Mesendoderm (in vitro differentiated cells): ENCODE data around the gene FIBCD1.

Experiments used
- DNase-seq: peaks from one replicate; pipeline ENCODE4 v3.0.0; 2013
- H2AK5ac ChIP-seq: 2 replicates; pipeline ENCODE4 v1.6.1; 2013; ENCODE audit warnings: low read length, inconsistent platforms
- H2BK120ac ChIP-seq: 2 replicates; pipeline ENCODE4 v1.6.1; 2013; ENCODE audit warnings: low read depth, mild to moderate bottlenecking, low read length, moderate library complexity, mixed read lengths
- H2BK15ac ChIP-seq: replicated peaks from 2 replicates; pipeline ENCODE4 v1.6.1; 2013; ENCODE audit warnings: low read depth, mild to moderate bottlenecking, moderate library complexity
- H2BK5ac ChIP-seq: 2 replicates; pipeline ENCODE4 v1.6.1; 2013; ENCODE audit warnings: low read length, inconsistent platforms
- H3K18ac ChIP-seq: 2 replicates; pipeline ENCODE4 v1.6.1; 2013; ENCODE audit warnings: mild to moderate bottlenecking, low read length, mixed read lengths
- H3K23ac ChIP-seq: one replicate; pipeline ENCODE4 v1.6.1; 2013; ENCODE audit warnings: low read length
- H3K27ac ChIP-seq: 2 replicates; pipeline ENCODE4 v1.5.1; 2013; ENCODE audit warnings: low read depth, mild to moderate bottlenecking, inconsistent platforms, low read length, moderate library complexity
- H3K27me3 ChIP-seq: 2 replicates; pipeline ENCODE4 v1.6.1; 2013; ENCODE audit warnings: low read length, control low read depth, mild to moderate bottlenecking, inconsistent platforms; ENCODE audit not compliant: insufficient read depth, poor library complexity
- H3K36me3 ChIP-seq: 2 replicates; pipeline ENCODE4 v1.6.1; 2013; ENCODE audit warnings: low read length, inconsistent platforms; ENCODE audit not compliant: control insufficient read depth, insufficient read depth
- H3K4ac ChIP-seq: one replicate; pipeline ENCODE4 v1.6.1; 2013; ENCODE audit warnings: low read depth, mild to moderate bottlenecking, low read length, moderate library complexity
- H3K4me1 ChIP-seq: 2 replicates; pipeline ENCODE4 v1.6.1; 2013; ENCODE audit warnings: low read depth, low read length, inconsistent platforms; ENCODE audit not compliant: control insufficient read depth
- H3K4me2 ChIP-seq: 2 replicates; pipeline ENCODE4 v1.6.1; 2013; ENCODE audit warnings: low read length
- H3K4me3 ChIP-seq: 2 replicates; pipeline ENCODE4 v1.5.1; 2013; ENCODE audit warnings: mild to moderate bottlenecking, low read length
- H3K56ac ChIP-seq: one replicate; pipeline ENCODE4 v1.6.1; 2013; ENCODE audit warnings: low read length
- H3K79me1 ChIP-seq: 2 replicates; pipeline ENCODE4 v1.6.1; 2013; ENCODE audit warnings: low read length, inconsistent platforms
- H3K79me2 ChIP-seq: 2 replicates; pipeline ENCODE4 v1.6.1; 2013; ENCODE audit warnings: mild to moderate bottlenecking, low read length; ENCODE audit not compliant: control insufficient read depth, insufficient read depth
- H3K9ac ChIP-seq: 2 replicates; pipeline ENCODE4 v1.6.1; 2013; ENCODE audit warnings: low read length, inconsistent platforms
- H4K5ac ChIP-seq: one replicate; pipeline ENCODE4 v1.6.1; 2013; ENCODE audit warnings: low read length
- H4K8ac ChIP-seq: one replicate; pipeline ENCODE4 v1.6.1; 2013; ENCODE audit warnings: low read depth, mild to moderate bottlenecking, control low read depth, low read length, moderate library complexity
- WGBS: extraction: QIAGEN DNeasy Blood & Tissue Kit; methylation state at CpG from one replicate; pipeline ENCODE4 v1.1.7; 2013; ENCODE audit warnings: low lambda C conversion rate, missing lambda C conversion rate; ENCODE audit not compliant: insufficient coverage; ENCODE audit errors: extremely low coverage; 5-methylcytosine and 5-hydroxymethylcytosine counted together

The FIBCD1 gene

DNA sequence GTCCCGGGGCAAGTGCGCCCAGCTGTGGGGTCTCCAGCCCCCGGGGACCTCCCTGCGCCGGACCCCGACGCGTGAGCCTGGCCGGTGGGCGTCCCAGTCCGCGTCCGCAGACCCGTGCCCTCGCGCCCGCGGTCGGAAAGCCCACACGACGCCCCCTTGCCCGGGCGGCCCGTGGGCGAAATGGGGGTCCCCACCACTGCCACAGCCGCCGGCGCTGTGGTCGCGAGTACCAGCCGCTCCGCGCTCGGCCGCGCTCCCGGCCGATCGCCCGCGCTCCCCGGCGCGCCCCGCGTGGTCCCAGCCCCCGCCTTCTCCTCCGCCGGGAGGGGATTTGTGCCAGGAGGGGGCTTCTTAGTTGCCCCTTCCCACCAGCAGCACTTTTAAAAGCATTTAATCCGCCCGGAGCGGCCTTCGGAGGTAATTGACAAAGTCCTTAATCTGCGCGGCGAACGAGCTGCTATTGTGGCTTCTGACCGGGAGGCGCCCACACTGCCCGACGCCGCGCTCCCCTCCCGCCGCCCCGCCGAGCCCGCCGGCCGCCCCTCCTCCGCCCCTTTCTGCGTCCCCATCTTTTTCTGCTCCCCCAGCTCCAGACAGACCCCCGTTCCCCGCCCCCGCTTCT lies 469 bp upstream of the FIBCD1 start:
- no CpG with 5 or more reads among the region's 75 CpGs for WGBS

DNA sequence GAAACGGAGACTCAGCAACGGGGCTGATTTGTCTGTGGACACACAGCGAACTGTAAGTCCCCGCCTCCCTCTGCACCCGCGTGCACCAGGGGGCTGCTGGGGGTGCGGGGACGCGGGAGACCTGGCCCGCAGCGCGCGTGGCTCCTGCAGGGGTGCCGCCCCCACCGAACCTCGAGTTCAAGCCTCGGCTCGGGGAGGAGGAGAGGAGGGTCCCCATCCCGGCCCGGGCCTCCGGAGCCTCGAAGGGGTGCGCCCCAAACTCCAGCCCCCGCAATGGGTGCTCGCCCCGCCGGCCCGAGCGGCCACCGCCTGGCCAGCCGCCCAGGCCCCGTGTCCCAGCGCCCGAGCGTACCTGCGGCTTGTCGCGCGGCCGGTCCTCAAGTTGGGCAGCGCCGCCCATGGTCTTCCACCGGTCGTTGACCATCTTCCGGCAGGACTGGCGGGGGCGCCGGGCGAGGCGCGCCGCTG lies 829 bp downstream of the FIBCD1 start:
- Histone ChIP-seq H2BK15ac (no peak overlapping the region), H3K4me2 (peak overlapping the region; percentile 61), H3K36me3 (no peaks in the 10 kb centered on the region), H3K4me3 (peak overlapping the region; percentile 59), H3K27ac (no peak overlapping the region), H3K4me1 (peaks cover 4% of the 10 kb centered on the region), H2BK120ac (no peak overlapping the region), H2AK5ac (peak overlapping the region; percentile 45), H3K56ac (peak overlapping the region; percentile 80), H3K27me3 (peaks cover 10% of the 10 kb centered on the region), H3K79me2 (no peaks in the 10 kb centered on the region), H3K18ac (peak overlapping the region; percentile 12), H3K4ac (no peak overlapping the region), H3K79me1 (no peaks in the 10 kb centered on the region), H2BK5ac (no peak overlapping the region), H3K23ac (no peak overlapping the region), H4K8ac (no peak overlapping the region), H3K9ac (peak overlapping the region; percentile 69), H4K5ac (no peak overlapping the region)
- no CpG with 5 or more reads among the region's 52 CpGs for WGBS
- no peak for DNase-seq

More for the DNA sequence above, 469 bp upstream of the FIBCD1 start:
- Histone ChIP-seq H2BK15ac (no peak overlapping the region), H2BK120ac (no peak overlapping the region), H2BK5ac (no peak overlapping the region), H3K4ac (peak overlapping the region; percentile 25), H3K27ac (no peak overlapping the region), H3K27me3 (peaks cover 10% of the 10 kb centered on the region), H3K23ac (peak overlapping the region; percentile 24), H3K56ac (peak overlapping the region; percentile 80), H3K9ac (peak overlapping the region; percentile 41), H4K5ac (no peak overlapping the region), H3K18ac (no peak overlapping the region), H2AK5ac (no peak overlapping the region), H3K4me1 (peaks cover 4% of the 10 kb centered on the region), H3K79me2 (no peaks in the 10 kb centered on the region), H3K4me2 (peak overlapping the region; percentile 85), H3K4me3 (peak overlapping the region; percentile 23), H3K79me1 (no peaks in the 10 kb centered on the region), H3K36me3 (no peaks in the 10 kb centered on the region), H4K8ac (no peak overlapping the region)
- DNase-seq = peak; percentile 46

DNA sequence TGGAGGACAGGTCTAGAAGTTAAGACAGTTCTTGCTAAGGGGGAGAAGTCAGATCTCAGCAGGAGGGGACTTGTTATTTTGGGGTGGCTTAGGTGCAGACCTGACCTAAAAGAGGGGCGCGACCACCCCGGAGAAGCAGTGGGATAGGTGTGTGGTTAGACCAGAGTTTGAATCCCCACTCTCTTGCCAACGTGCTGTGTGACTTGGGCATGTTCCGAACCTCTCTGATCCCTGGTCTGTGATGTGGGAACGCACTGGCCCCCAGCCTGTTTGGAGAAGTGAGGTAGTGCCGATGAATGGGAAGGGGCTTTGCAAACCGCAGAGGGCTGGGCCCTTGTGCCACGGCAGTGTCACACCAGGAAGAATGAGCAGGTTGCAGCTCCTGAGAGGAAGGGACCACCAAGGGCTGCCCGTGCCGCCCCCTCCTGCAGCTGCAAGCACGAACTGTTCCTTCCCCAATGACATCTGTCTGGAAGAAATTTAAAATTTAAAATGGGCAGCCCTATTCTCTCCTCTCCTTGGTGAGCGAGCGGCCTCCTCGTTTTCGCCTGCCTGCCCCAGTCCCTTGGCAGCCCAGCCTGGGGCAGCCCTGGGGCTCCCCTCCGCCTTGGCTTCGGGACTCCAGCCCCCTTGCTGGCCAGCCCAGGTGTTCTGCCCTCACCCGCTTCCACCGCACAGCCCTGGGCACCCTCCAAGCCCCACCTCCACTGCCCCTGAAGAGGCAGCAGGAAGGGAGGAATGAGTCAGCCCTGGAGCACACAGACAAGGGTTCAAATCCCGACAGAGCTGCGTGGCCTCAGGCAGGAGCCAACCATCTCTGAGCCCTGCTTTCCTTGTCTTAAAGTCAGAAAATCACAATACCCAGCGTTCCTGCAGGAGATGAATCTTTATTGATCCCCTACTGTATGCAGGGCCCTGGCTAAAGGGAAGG lies 1.6 kb downstream of the FIBCD1 start:
- Histone ChIP-seq H2BK5ac (no peak overlapping the region), H3K18ac (no peak overlapping the region), H4K5ac (no peak overlapping the region), H3K4me2 (no peak overlapping the region), H2BK15ac (no peak overlapping the region), H3K56ac (peak overlapping the region; percentile 80), H3K4ac (no peak overlapping the region), H3K79me1 (no peaks in the 10 kb centered on the region), H3K27ac (no peak overlapping the region), H3K4me1 (peaks cover 6% of the 10 kb centered on the region), H3K79me2 (no peaks in the 10 kb centered on the region), H3K36me3 (no peaks in the 10 kb centered on the region), H4K8ac (no peak overlapping the region), H2AK5ac (peak overlapping the region; percentile 45), H3K27me3 (peaks cover 10% of the 10 kb centered on the region), H3K9ac (no peak overlapping the region), H2BK120ac (no peak overlapping the region), H3K23ac (peak overlapping the region; percentile 45), H3K4me3 (no peak overlapping the region)
- DNase-seq = no peak
- WGBS = no CpG with 5 or more reads among the region's 23 CpGs

DNA sequence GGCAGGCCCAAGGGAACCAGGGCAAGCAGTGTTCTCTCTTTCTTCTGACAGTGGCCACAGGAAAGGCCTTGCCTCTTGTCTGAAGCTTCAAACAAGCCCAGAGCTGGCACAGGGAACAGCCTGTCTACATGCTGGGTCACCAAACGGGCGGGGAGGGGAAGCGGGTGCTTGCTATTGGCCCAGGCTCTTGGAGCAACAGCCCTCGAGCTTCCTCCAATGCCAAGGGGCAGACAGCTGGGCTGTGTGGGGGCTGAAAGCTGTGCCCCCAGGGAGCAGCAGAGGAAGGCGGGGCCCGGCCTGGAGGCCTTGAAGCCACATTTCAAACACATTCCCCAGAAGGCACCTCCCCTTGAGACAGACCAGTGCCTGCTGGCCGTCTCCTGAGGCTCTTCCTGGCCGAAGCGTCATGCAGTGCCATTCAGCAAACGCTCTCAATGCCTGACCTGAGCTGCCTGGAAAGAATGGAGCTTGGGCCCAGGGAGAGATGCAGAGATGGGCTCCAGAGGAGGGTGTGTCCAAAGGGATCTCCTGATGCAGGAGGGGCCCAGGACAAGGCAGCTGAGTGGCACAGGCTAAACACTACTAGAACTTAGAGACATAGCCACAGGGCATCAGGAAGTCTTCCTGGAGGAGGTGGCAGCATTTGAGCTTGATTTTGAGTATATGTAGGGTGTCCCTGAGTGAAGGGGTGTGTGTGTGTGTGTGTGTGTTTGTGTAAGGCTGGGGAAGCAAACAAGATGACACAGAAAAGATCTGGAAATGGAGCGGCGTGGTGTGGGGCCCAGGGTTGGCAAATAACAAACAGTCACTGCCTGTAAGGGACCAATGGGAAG lies 2.5 kb downstream of the FIBCD1 start:
- Histone ChIP-seq H3K23ac (no peak overlapping the region), H3K27ac (no peak overlapping the region), H2BK5ac (no peak overlapping the region), H3K4ac (no peak overlapping the region), H3K79me2 (no peaks in the 10 kb centered on the region), H3K18ac (no peak overlapping the region), H3K56ac (peak overlapping the region; percentile 57), H2BK120ac (no peak overlapping the region), H2AK5ac (no peak overlapping the region), H3K9ac (no peak overlapping the region), H2BK15ac (no peak overlapping the region), H3K36me3 (no peaks in the 10 kb centered on the region), H3K79me1 (no peaks in the 10 kb centered on the region), H4K8ac (no peak overlapping the region), H3K4me3 (no peak overlapping the region), H3K4me1 (peaks cover 6% of the 10 kb centered on the region), H3K27me3 (peaks cover 10% of the 10 kb centered on the region), H3K4me2 (no peak overlapping the region), H4K5ac (no peak overlapping the region)
- no CpG with 5 or more reads among the region's 12 CpGs for WGBS
- peak; percentile 94 for DNase-seq

DNA sequence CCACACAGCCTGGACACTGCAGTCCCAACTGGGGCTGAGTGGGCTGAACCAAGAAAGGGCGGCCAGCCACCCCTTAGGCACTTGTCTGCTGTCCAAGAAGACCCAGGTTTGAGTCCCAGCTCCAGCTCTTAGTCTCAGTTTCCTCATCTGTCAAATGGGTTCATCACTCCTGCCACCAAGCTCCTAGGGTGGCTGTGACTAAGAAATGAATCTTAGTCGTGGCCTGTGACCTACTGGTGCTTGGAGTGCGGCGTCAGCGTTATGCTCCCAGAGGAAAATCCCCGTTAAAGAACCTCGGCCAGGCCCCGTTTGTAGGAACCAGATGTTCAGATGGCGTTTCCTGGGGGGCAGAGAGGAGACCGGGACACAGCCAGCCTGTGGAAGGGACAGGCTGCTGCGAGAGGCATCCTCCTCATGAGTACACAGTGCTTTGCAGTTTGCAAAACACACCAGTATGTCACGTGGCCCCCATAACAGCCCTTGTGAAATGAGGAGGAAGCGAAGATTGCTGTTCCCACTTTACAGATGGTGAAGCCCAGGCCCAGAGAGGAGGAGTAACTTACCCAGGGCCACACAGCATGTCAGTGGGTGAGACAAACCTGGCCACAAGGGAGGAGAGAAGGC lies 3.3 kb downstream of the FIBCD1 start:
- H3K9ac ChIP-seq = no peak overlapping the region
- H3K36me3 ChIP-seq = no peaks in the 10 kb centered on the region
- no peaks in the 10 kb centered on the region for H3K79me1 ChIP-seq
- H3K56ac ChIP-seq = peak overlapping the region; percentile 57
- H3K4ac ChIP-seq = no peak overlapping the region
- peaks cover 6% of the 10 kb centered on the region for H3K4me1 ChIP-seq
- no peak overlapping the region for H3K27ac ChIP-seq
- H2BK120ac ChIP-seq = no peak overlapping the region
- WGBS = no CpG with 5 or more reads among the region's 13 CpGs
- no peak overlapping the region for H3K4me2 ChIP-seq
- no peak for DNase-seq
- H2AK5ac ChIP-seq = no peak overlapping the region
- no peak overlapping the region for H3K18ac ChIP-seq
- H2BK15ac ChIP-seq = no peak overlapping the region
- no peak overlapping the region for H2BK5ac ChIP-seq
- no peak overlapping the region for H4K8ac ChIP-seq
- no peaks in the 10 kb centered on the region for H3K79me2 ChIP-seq
- H3K23ac ChIP-seq = no peak overlapping the region
- peaks cover 10% of the 10 kb centered on the region for H3K27me3 ChIP-seq
- H4K5ac ChIP-seq = no peak overlapping the region
- no peak overlapping the region for H3K4me3 ChIP-seq
